Measurements from ENCODE around the gene PHKG2.

- TF ChIP-seq, protein P1, sequence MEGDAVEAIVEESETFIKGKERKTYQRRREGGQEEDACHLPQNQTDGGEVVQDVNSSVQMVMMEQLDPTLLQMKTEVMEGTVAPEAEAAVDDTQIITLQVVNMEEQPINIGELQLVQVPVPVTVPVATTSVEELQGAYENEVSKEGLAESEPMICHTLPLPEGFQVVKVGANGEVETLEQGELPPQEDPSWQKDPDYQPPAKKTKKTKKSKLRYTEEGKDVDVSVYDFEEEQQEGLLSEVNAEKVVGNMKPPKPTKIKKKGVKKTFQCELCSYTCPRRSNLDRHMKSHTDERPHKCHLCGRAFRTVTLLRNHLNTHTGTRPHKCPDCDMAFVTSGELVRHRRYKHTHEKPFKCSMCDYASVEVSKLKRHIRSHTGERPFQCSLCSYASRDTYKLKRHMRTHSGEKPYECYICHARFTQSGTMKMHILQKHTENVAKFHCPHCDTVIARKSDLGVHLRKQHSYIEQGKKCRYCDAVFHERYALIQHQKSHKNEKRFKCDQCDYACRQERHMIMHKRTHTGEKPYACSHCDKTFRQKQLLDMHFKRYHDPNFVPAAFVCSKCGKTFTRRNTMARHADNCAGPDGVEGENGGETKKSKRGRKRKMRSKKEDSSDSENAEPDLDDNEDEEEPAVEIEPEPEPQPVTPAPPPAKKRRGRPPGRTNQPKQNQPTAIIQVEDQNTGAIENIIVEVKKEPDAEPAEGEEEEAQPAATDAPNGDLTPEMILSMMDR (IDR thresholded peaks at IDR 0.05): no peak
- TF ChIP-seq EP300 (IDR thresholded peaks at IDR 0.05): no peak
- no peak for TF ChIP-seq POLR2A (IDR thresholded peaks at IDR 0.05)
Observed at GRCh38 chr16:30760577-30761426, 12.6 kb downstream of the PHKG2 start.
